HG03135 (cell line): ENCODE data around the gene C10orf71.

Experiments
- ATAC-seq: cut with Tn5 transposase; IDR thresholded peaks from one replicate; pipeline ENCODE4 v1.9.1; 2021; ENCODE audit warnings: mild to moderate bottlenecking, moderate library complexity; ENCODE audit not compliant: unreplicated experiment

The C10orf71 gene

GRCh38 chr10:49330127-49330665, 31.2 kb downstream of the C10orf71 start:
- ATAC-seq: no peak

GRCh38 chr10:49331431-49331830, 32.5 kb downstream of the C10orf71 start:
- no peak for ATAC-seq

- no peak for ATAC-seq
Measured at GRCh38 chr10:49332333-49332732, 33.4 kb downstream of the C10orf71 start.

GRCh38 chr10:49332768-49333167, 33.8 kb downstream of the C10orf71 start:
- ATAC-seq: no peak

GRCh38 chr10:49333192-49333591, 34.2 kb downstream of the C10orf71 start:
- no peak for ATAC-seq

- ATAC-seq: no peak
Measured at GRCh38 chr10:49334964-49335363, 36.0 kb downstream of the C10orf71 start.

- ATAC-seq: no peak
Measured at GRCh38 chr10:49335364-49335972, 36.5 kb downstream of the C10orf71 start.

- ATAC-seq: no peak
Measured at GRCh38 chr10:49338604-49339003, 39.6 kb downstream of the C10orf71 start.

GRCh38 chr10:49344840-49345239, 45.9 kb downstream of the C10orf71 start:
- no peak for ATAC-seq

- no peak for ATAC-seq
Measured at GRCh38 chr10:49347342-49347741, 48.4 kb downstream of the C10orf71 start.

- no peak for ATAC-seq
Measured at GRCh38 chr10:49347827-49348226, 48.9 kb downstream of the C10orf71 start.

GRCh38 chr10:49348593-49348992, 49.6 kb downstream of the C10orf71 start:
- no peak for ATAC-seq

- no peak for ATAC-seq
Measured at GRCh38 chr10:49349390-49349789, 50.4 kb downstream of the C10orf71 start.

- no peak for ATAC-seq
Measured at GRCh38 chr10:49350138-49350537, 51.2 kb downstream of the C10orf71 start.

- ATAC-seq: no peak
Measured at GRCh38 chr10:49350846-49351532, 52.0 kb downstream of the C10orf71 start.

GRCh38 chr10:49351669-49352068, 52.7 kb downstream of the C10orf71 start:
- no peak for ATAC-seq

- ATAC-seq: no peak
Measured at GRCh38 chr10:49352323-49352722, 53.4 kb downstream of the C10orf71 start.

- no peak for ATAC-seq
Measured at GRCh38 chr10:49353026-49353894, 54.3 kb downstream of the C10orf71 start.

- no peak for ATAC-seq
Measured at GRCh38 chr10:49353895-49354566, 55.1 kb downstream of the C10orf71 start.

- no peak for ATAC-seq
Measured at GRCh38 chr10:49354593-49354992, 55.6 kb downstream of the C10orf71 start.

- no peak for ATAC-seq
Measured at GRCh38 chr10:49355221-49355620, 56.3 kb downstream of the C10orf71 start.
